Measurements from ENCODE around the gene SBF2. TPM values are rescaled to one million over a fixed set of nuclear protein-coding genes. Genes with fewer than 3 reads are reported as not detected.

Gene SBF2
- polyA plus RNA-seq, 1 donor (not counting 4 experiments of a cell fraction or from before 2014, with no cell fraction given), result 24.5 TPM

DNA sequence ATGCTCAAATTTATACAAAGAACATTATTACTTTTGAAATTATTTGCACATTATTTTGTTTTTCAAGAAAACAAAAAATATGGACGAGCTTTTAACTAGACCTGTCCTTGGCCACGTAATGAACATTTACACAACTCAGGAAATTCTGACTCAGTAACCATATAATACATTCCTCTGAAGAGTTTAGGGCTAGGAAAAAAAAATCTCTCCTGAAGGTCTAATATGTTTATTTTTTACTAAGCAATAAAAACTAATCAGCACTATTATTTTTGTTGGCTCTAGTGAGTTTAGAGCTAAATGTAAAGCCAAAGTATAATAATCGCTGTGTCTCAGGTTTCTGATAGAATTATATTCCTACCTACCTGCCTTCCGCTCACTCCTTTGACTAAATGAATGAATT lies 442.7 kb downstream of the SBF2 start:
- H3K9me3 ChIP-seq (ENCODE audit: control insufficient read depth, low read depth, low read length), result no peaks in the 10 kb centered on the region
- no peak overlapping the region for H3K4me3 ChIP-seq (ENCODE audit: control insufficient read depth in 2 of 3, extremely low read depth in 1 of 3, insufficient read depth in 2 of 3, low read depth in 1 of 3, low read length in 3 of 3)
- no peak for DNase-seq (ENCODE audit: low read depth, low spot score)
- H3K9ac ChIP-seq (ENCODE audit: control insufficient read depth, extremely low read depth, insufficient read depth, low read length), result no peak overlapping the region
- no peak for FAIRE-seq
- no peaks in the 10 kb centered on the region for H3K79me2 ChIP-seq (ENCODE audit: control insufficient read depth, insufficient read depth, low read length)
- no peaks in the 10 kb centered on the region for H3K4me1 ChIP-seq (ENCODE audit: control insufficient read depth, extremely low read depth, insufficient read depth, low read length)
- no peaks in the 10 kb centered on the region for H3K27me3 ChIP-seq (ENCODE audit: control insufficient read depth, extremely low read depth, insufficient read depth, low read length)
- dilution Hi-C loops (cut with MboI; ENCODE audit: extremely low pct_ligation_motif_present, low sequenced_read_pairs), result no loop called here
- H3K4me2 ChIP-seq (ENCODE audit: control insufficient read depth, extremely low read depth, insufficient read depth, low read depth, low read length), result no peak overlapping the region
- no peaks in the 10 kb centered on the region for H3K9me1 ChIP-seq (ENCODE audit: control insufficient read depth, extremely low read depth, insufficient read depth, low read length)
- no peaks in the 10 kb centered on the region for H4K20me1 ChIP-seq (ENCODE audit: control insufficient read depth, extremely low read depth, insufficient read depth, low read length)
- H2AFZ ChIP-seq (ENCODE audit: control insufficient read depth, low read length), result no peak overlapping the region
- TF ChIP-seq EZH2 (IDR thresholded peaks at IDR 0.05; ENCODE audit: low read length), result no peak
- H3K27ac ChIP-seq (ENCODE audit: control insufficient read depth, insufficient read depth, low read length), result no peak overlapping the region
- H3K36me3 ChIP-seq (ENCODE audit: control insufficient read depth in 2 of 2, extremely low read depth in 1 of 2, insufficient read depth in 2 of 2, low read length in 2 of 2), result peaks cover 7 to 10% of the 10 kb centered on the region in 2 experiments

DNA sequence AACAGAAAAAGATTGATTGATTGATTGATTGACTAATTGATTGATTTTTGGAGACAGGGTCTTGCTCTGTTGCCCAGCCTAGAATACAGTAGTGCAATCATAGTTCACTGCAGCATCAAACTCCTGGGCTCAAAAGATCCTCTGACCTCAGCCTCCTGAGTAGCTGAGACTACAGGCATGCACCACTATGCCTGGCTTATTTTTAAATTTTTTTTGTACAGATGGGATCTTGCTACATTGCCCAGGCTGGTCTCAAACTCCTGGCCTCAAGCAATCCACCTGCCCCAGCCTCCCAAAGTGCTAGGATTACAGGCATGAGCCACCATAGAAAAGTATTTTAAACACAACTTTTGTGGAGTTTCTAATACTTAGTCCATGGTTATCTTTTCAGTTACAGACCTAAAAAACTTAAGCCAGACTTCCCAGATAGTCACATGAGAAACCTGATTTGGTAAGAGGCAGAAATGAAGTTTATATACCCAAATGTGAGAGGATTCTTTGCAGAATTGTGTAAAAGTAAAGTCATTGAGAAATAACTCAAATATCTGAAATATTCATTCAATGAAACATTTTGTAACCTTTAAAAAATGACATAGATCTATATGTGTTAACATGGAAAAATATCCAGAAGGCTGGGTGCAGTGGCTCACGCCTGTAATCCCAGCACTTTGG lies 443.7 kb downstream of the SBF2 start:
- Histone ChIP-seq H2AFZ (ENCODE audit: control insufficient read depth, low read length) (no peak overlapping the region), H3K9me3 (ENCODE audit: control insufficient read depth, low read depth, low read length) (no peaks in the 10 kb centered on the region), H3K27ac (ENCODE audit: control insufficient read depth, insufficient read depth, low read length) (no peak overlapping the region), H3K4me2 (ENCODE audit: control insufficient read depth, extremely low read depth, insufficient read depth, low read depth, low read length) (no peak overlapping the region), H3K27me3 (ENCODE audit: control insufficient read depth, extremely low read depth, insufficient read depth, low read length) (no peaks in the 10 kb centered on the region), H3K36me3 (ENCODE audit: control insufficient read depth in 2 of 2, extremely low read depth in 1 of 2, insufficient read depth in 2 of 2, low read length in 2 of 2) (peaks cover 3 to 7% of the 10 kb centered on the region in 2 experiments), H3K4me1 (ENCODE audit: control insufficient read depth, extremely low read depth, insufficient read depth, low read length) (no peaks in the 10 kb centered on the region), H4K20me1 (ENCODE audit: control insufficient read depth, extremely low read depth, insufficient read depth, low read length) (no peaks in the 10 kb centered on the region), H3K9ac (ENCODE audit: control insufficient read depth, extremely low read depth, insufficient read depth, low read length) (no peak overlapping the region), H3K79me2 (ENCODE audit: control insufficient read depth, insufficient read depth, low read length) (no peaks in the 10 kb centered on the region), H3K9me1 (ENCODE audit: control insufficient read depth, extremely low read depth, insufficient read depth, low read length) (no peaks in the 10 kb centered on the region), H3K4me3 (ENCODE audit: control insufficient read depth in 2 of 3, extremely low read depth in 1 of 3, insufficient read depth in 2 of 3, low read depth in 1 of 3, low read length in 3 of 3) (no peak overlapping the region)
- FAIRE-seq, result no peak
- dilution Hi-C loops (cut with MboI; ENCODE audit: extremely low pct_ligation_motif_present, low sequenced_read_pairs), result no loop called here
- no peak for DNase-seq (ENCODE audit: low read depth, low spot score)
- TF ChIP-seq, protein P1, sequence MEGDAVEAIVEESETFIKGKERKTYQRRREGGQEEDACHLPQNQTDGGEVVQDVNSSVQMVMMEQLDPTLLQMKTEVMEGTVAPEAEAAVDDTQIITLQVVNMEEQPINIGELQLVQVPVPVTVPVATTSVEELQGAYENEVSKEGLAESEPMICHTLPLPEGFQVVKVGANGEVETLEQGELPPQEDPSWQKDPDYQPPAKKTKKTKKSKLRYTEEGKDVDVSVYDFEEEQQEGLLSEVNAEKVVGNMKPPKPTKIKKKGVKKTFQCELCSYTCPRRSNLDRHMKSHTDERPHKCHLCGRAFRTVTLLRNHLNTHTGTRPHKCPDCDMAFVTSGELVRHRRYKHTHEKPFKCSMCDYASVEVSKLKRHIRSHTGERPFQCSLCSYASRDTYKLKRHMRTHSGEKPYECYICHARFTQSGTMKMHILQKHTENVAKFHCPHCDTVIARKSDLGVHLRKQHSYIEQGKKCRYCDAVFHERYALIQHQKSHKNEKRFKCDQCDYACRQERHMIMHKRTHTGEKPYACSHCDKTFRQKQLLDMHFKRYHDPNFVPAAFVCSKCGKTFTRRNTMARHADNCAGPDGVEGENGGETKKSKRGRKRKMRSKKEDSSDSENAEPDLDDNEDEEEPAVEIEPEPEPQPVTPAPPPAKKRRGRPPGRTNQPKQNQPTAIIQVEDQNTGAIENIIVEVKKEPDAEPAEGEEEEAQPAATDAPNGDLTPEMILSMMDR (optimal IDR thresholded peaks at IDR 0.05 in 1 of 3, IDR thresholded peaks at IDR 0.05 in 1 of 3, conservative IDR thresholded peaks at IDR 0.05 in 1 of 3; ENCODE audit: extremely low read depth in 1 of 3, insufficient read depth in 2 of 3, low read length in 3 of 3), result no peak
- no peak for TF ChIP-seq EZH2 (IDR thresholded peaks at IDR 0.05; ENCODE audit: low read length)

DNA sequence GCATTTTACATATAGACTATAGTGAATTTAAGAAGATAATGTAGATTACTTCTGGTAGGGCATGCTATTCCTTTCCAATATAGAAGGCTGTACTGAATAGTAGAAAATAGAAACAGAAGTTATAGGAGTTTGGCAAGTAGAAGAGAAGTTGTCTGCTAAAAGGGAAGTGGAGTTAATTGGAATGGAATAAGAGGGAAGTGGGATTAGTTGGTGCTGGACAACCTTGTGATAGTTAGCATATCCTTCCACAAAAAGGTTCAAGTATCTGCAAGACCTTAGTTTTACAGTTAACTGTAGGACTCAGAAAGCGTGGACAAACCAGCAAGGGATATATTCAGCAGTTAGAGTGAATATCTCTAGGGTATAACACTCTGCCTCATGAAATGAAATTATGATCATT lies 444.6 kb downstream of the SBF2 start:
- H2AFZ ChIP-seq (ENCODE audit: control insufficient read depth, low read length), result no peak overlapping the region
- H3K27ac ChIP-seq (ENCODE audit: control insufficient read depth, insufficient read depth, low read length), result no peak overlapping the region
- FAIRE-seq (no peak), DNase-seq (ENCODE audit: low read depth, low spot score) (no peak)
- no peak overlapping the region for H3K4me3 ChIP-seq (ENCODE audit: control insufficient read depth in 2 of 3, extremely low read depth in 1 of 3, insufficient read depth in 2 of 3, low read depth in 1 of 3, low read length in 3 of 3)
- H3K36me3 ChIP-seq (ENCODE audit: control insufficient read depth in 2 of 2, extremely low read depth in 1 of 2, insufficient read depth in 2 of 2, low read length in 2 of 2), result peaks cover 3 to 7% of the 10 kb centered on the region in 2 experiments
- no peak overlapping the region for H3K9ac ChIP-seq (ENCODE audit: control insufficient read depth, extremely low read depth, insufficient read depth, low read length)
- dilution Hi-C loops (cut with MboI; ENCODE audit: extremely low pct_ligation_motif_present, low sequenced_read_pairs), result no loop called here
- H3K79me2 ChIP-seq (ENCODE audit: control insufficient read depth, insufficient read depth, low read length), result no peaks in the 10 kb centered on the region
- H3K9me1 ChIP-seq (ENCODE audit: control insufficient read depth, extremely low read depth, insufficient read depth, low read length), result no peaks in the 10 kb centered on the region
- H3K9me3 ChIP-seq (ENCODE audit: control insufficient read depth, low read depth, low read length), result no peaks in the 10 kb centered on the region
- H4K20me1 ChIP-seq (ENCODE audit: control insufficient read depth, extremely low read depth, insufficient read depth, low read length), result no peaks in the 10 kb centered on the region
- H3K27me3 ChIP-seq (ENCODE audit: control insufficient read depth, extremely low read depth, insufficient read depth, low read length), result no peaks in the 10 kb centered on the region
- no peaks in the 10 kb centered on the region for H3K4me1 ChIP-seq (ENCODE audit: control insufficient read depth, extremely low read depth, insufficient read depth, low read length)
- TF ChIP-seq, protein P1 (optimal IDR thresholded peaks at IDR 0.05 in 1 of 3, IDR thresholded peaks at IDR 0.05 in 1 of 3, conservative IDR thresholded peaks at IDR 0.05 in 1 of 3; ENCODE audit: extremely low read depth in 1 of 3, insufficient read depth in 2 of 3, low read length in 3 of 3), result no peak
- TF ChIP-seq EZH2 (IDR thresholded peaks at IDR 0.05; ENCODE audit: low read length), result no peak
- no peak overlapping the region for H3K4me2 ChIP-seq (ENCODE audit: control insufficient read depth, extremely low read depth, insufficient read depth, low read depth, low read length)

Measured in keratinocyte (primary cell).